DND-41 (cell line): ENCODE measurements around the gene MRPL55.

Experiments used
- ATAC-seq: fragments of 200-7000 bp; cut with Tn5 transposase; 3 replicates; pipeline ENCODE4 v1.9.1; 2021; ENCODE audit warnings: low read depth; ENCODE audit not compliant: insufficient read depth
- DNase-seq: peaks from one replicate; pipeline ENCODE4 v3.0.0-alpha.2; 2020
- H2AFZ ChIP-seq: 2 replicates; pipeline ENCODE4 v1.6.0; 2012; ENCODE audit warnings: low read depth, low read length
- H3K27ac ChIP-seq: 2 replicates; pipeline ENCODE4 v1.5.1; 2012; ENCODE audit warnings: low read length, inconsistent platforms
- H3K27me3 ChIP-seq: fragments of 200-600 bp; sonication (generic); 2 replicates; pipeline ENCODE4 v1.6.0; 2012; ENCODE audit warnings: low read length, mild to moderate bottlenecking, inconsistent platforms; ENCODE audit not compliant: insufficient read depth, poor library complexity
- H3K36me3 ChIP-seq: 2 replicates; pipeline ENCODE4 v1.5.1; 2012; ENCODE audit warnings: low read length, inconsistent platforms; ENCODE audit not compliant: insufficient read depth
- H3K4me1 ChIP-seq: 2 replicates; pipeline ENCODE4 v1.5.1; 2012; ENCODE audit warnings: mild to moderate bottlenecking, low read length; ENCODE audit not compliant: insufficient read depth
- H3K4me2 ChIP-seq: 2 replicates; pipeline ENCODE4 v1.6.0; 2012; ENCODE audit warnings: mild to moderate bottlenecking, moderate library complexity, low read length, inconsistent platforms; ENCODE audit not compliant: insufficient read depth
- H3K4me3 ChIP-seq, 2 experiments: fragments of 200-600 bp in 1 of 2; shearing (Covaris generic) in 1 of 2; 2 replicates each; pipeline ENCODE4 v1.5.1; 2012 to 2016; ENCODE audit warnings: inconsistent platforms in 2 of 2, low read length in 2 of 2, mild to moderate bottlenecking in 2 of 2, low read depth in 1 of 2, moderate library complexity in 1 of 2
- H3K79me2 ChIP-seq: 2 replicates; pipeline ENCODE4 v1.6.0; 2012; ENCODE audit warnings: low read length, inconsistent platforms; ENCODE audit not compliant: insufficient read depth
- H3K9ac ChIP-seq: 2 replicates; pipeline ENCODE4 v1.6.0; 2012; ENCODE audit warnings: low read depth, mild to moderate bottlenecking, inconsistent platforms, low read length, moderate library complexity
- H3K9me3 ChIP-seq: 2 replicates; pipeline ENCODE4 v1.5.1; 2012; ENCODE audit warnings: low read length, moderate library complexity, mild to moderate bottlenecking, inconsistent platforms; ENCODE audit not compliant: insufficient read depth, severe bottlenecking
- H4K20me1 ChIP-seq: 2 replicates; pipeline ENCODE4 v1.6.0; 2012; ENCODE audit warnings: low read length; ENCODE audit not compliant: insufficient read depth
- EZH2 ChIP-seq: IDR thresholded peaks from 3 replicates; pipeline ENCODE4 v1.6.1; 2012; ENCODE audit warnings: borderline replicate concordance, low read depth, mild to moderate bottlenecking, moderate library complexity, low read length, inconsistent platforms; ENCODE audit not compliant: severe bottlenecking
- TF ChIP-seq, protein P1 (sequence below): IDR thresholded peaks from 2 replicates; pipeline ENCODE4 v1.5.1; 2012; ENCODE audit warnings: borderline replicate concordance, low read length, moderate library complexity, mild to moderate bottlenecking; ENCODE audit not compliant: poor library complexity, severe bottlenecking; ENCODE audit errors: extremely low read depth

Gene MRPL55

DNA sequence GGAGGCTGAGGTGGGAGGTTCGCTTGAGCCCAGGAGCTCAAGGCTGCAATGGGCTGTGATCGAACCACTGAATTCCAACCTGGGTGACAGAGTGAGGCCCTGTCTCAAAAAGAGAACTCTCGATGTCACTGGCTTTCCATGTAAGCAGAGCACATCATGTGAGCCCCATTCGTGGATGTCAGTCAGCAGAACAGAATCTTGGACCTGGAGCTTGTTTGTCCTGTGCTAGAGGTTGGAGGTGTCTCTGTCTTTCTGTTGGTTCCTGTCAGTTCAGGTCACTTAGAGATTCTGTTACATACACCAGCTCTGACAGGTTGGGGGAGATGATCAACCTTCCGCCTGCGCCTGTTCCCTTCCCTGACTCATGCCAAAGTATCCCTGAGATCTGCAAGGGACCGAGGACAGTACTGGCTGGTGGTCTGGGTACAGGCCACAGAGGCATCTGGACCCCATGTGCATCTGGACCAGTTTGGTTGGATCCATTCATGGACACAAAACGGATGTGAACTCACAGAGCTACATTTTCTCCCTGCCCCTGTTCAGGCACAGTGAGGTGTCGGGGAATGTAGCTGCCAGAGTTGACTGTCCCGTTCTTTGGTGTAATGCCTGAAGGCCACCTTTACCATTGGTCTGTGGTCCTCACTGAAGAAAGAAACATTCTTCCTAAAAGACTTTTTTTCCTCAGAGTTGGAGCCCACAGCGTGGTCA is 16.6 kb downstream of the MRPL55 start:
- Histone ChIP-seq H3K27ac (no peak overlapping the region), H3K4me2 (no peak overlapping the region), H3K4me3 (0 out of 4 replicates have a peak overlapping the region, but pooled peaks of 1 of the 2 experiments have one; percentile 2), H3K9me3 (peaks cover 30% of the 10 kb centered on the region), H2AFZ (no peak overlapping the region), H3K36me3 (peaks cover 96% of the 10 kb centered on the region), H3K4me1 (peaks cover 9% of the 10 kb centered on the region; the same call in 1 of the 2 replicates), H4K20me1 (peaks cover 94% of the 10 kb centered on the region), H3K79me2 (peaks cover 100% of the 10 kb centered on the region), H3K9ac (no peak overlapping the region), H3K27me3 (no peaks in the 10 kb centered on the region)
- TF ChIP-seq, protein P1, sequence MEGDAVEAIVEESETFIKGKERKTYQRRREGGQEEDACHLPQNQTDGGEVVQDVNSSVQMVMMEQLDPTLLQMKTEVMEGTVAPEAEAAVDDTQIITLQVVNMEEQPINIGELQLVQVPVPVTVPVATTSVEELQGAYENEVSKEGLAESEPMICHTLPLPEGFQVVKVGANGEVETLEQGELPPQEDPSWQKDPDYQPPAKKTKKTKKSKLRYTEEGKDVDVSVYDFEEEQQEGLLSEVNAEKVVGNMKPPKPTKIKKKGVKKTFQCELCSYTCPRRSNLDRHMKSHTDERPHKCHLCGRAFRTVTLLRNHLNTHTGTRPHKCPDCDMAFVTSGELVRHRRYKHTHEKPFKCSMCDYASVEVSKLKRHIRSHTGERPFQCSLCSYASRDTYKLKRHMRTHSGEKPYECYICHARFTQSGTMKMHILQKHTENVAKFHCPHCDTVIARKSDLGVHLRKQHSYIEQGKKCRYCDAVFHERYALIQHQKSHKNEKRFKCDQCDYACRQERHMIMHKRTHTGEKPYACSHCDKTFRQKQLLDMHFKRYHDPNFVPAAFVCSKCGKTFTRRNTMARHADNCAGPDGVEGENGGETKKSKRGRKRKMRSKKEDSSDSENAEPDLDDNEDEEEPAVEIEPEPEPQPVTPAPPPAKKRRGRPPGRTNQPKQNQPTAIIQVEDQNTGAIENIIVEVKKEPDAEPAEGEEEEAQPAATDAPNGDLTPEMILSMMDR: no peak
- no peak for TF ChIP-seq EZH2
- ATAC-seq (no peak), DNase-seq (peak; percentile 2)

DNA sequence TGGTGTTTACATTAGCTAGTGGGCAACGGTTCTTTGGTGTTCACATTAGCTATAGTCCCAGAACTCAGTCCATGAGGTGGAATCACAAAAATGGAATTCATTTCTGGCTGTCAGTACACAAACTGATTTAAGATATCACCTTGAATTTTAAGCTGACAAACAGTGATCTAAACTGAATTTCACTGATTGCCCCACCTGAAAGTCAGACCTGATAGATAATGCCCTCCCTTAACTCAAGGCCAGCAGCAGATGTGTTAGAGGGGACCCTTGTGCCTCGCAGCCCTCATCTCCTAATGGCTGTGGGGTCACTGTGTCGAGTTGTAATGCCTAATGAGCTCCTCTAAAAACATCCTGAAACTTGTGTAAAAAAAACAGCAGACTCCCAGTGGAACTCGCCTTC is 18.0 kb downstream of the MRPL55 start:
- Histone ChIP-seq H3K36me3 (peaks cover 93% of the 10 kb centered on the region), H3K4me1 (peaks cover 14% of the 10 kb centered on the region)

DNA sequence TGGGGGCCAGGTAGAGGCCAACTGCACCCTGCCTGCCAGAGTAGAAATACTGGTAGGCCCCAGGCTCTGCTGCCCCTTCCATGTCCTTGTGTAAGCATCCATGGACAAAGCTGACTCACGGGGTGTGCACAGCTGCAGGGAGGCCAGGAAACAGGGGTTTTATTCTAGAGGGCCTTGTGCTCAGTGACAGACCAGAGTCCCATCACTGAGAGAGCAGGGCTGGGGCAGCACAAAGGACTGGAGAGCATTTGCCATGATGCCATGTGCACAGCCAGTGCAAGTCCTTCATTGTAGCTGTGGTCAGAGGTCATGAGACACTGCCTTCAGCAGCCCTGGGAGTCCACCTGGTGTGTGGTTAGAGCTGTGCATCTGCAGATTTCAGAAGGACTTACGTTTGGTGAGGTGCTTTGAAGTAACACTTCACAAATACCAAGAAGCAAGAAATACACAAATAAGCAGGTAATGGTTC is 18.5 kb downstream of the MRPL55 start:
- peaks cover 93% of the 10 kb centered on the region for H3K36me3 ChIP-seq
- no peak overlapping the region for H3K9ac ChIP-seq
- TF ChIP-seq, protein P1: no peak
- no peak for TF ChIP-seq EZH2
- H3K79me2 ChIP-seq: peaks cover 100% of the 10 kb centered on the region
- H3K4me3 ChIP-seq: no peak overlapping the region
- no peak overlapping the region for H3K4me2 ChIP-seq
- no peak overlapping the region for H2AFZ ChIP-seq
- DNase-seq (no peak), ATAC-seq (no peak)
- H3K27ac ChIP-seq: no peak overlapping the region
- H3K9me3 ChIP-seq: peaks cover 30% of the 10 kb centered on the region
- H3K27me3 ChIP-seq: no peaks in the 10 kb centered on the region
- H4K20me1 ChIP-seq: peaks cover 94% of the 10 kb centered on the region
- peaks cover 19% of the 10 kb centered on the region for H3K4me1 ChIP-seq

More for the DNA sequence above, 18.0 kb downstream of the MRPL55 start:
- no peak for ATAC-seq
- Histone ChIP-seq H3K27ac (no peak overlapping the region), H3K4me2 (no peak overlapping the region), H3K9ac (no peak overlapping the region), H3K4me3 (no peak overlapping the region), H3K9me3 (peaks cover 30% of the 10 kb centered on the region), H3K27me3 (no peaks in the 10 kb centered on the region), H2AFZ (no peak overlapping the region), H3K79me2 (peaks cover 100% of the 10 kb centered on the region), H4K20me1 (peaks cover 94% of the 10 kb centered on the region)
- TF ChIP-seq EZH2: no peak
- TF ChIP-seq, protein P1: no peak
- DNase-seq: no peak
